Suprapubic skin (tissue), 4 donors: ENCODE measurements around the gene ATP1A4. TPM values are rescaled to one million over a fixed set of nuclear protein-coding genes. Genes with fewer than 3 reads are reported as not detected.

Source experiments
- DNase-seq, 2 donors: peaks; one replicate each; pipeline ENCODE4 v3.0.0-alpha.2; 2019; ENCODE audit warnings: low spot score in 2 of 2
- H3K27ac ChIP-seq: fragments of 200-600 bp; sonication (generic); one replicate; pipeline ENCODE4 v1.5.1; 2019
- H3K27me3 ChIP-seq: fragments of 200-600 bp; sonication (generic); one replicate; pipeline ENCODE4 v1.5.1; 2019
- H3K36me3 ChIP-seq: fragments of 200-600 bp; sonication (generic); one replicate; pipeline ENCODE4 v1.5.1; 2019
- H3K4me1 ChIP-seq: fragments of 200-600 bp; sonication (generic); one replicate; pipeline ENCODE4 v1.5.1; 2019
- H3K4me3 ChIP-seq: fragments of 200-600 bp; sonication (generic); one replicate; pipeline ENCODE4 v1.5.1; 2019; ENCODE audit warnings: mild to moderate bottlenecking
- H3K9me3 ChIP-seq: fragments of 200-600 bp; sonication (generic); one replicate; pipeline ENCODE4 v1.5.1; 2019
- EP300 ChIP-seq: sonication (generic); formaldehyde crosslinking; IDR thresholded peaks from one replicate; pipeline ENCODE4 v1.6.1; 2017; ENCODE audit warnings: antibody characterized with exemption
- POLR2A ChIP-seq, 2 donors: fragments of 450-650 bp; IDR thresholded peaks; one replicate each; pipeline ENCODE4 v1.6.1; 2017; ENCODE audit warnings: antibody characterized with exemption in 2 of 2, mild to moderate bottlenecking in 2 of 2, moderate library complexity in 2 of 2
- POLR2AphosphoS5 ChIP-seq, 3 donors: sonication (generic); formaldehyde crosslinking; IDR thresholded peaks; one replicate each; pipeline ENCODE4 v1.6.1; 2017; ENCODE audit warnings: antibody characterized with exemption in 3 of 3
- WGBS: methylation state at CpG from one replicate; pipeline ENCODE4 v1.1.5; 2018; 5-methylcytosine and 5-hydroxymethylcytosine counted together
- total RNA-seq, 4 donors: library from RNA; depleted of rRNA; stranded (reverse); fragments of >200 nt; gene quantifications; one replicate each; pipeline ENCODE4 v1.1.0, GENCODE V29; 2016
- TF ChIP-seq, protein P1 (sequence below), 2 donors: fragments of 200-600 bp in 1 of 2; fragments of 450-650 bp in 1 of 2; sonication (generic) in 1 of 2; IDR thresholded peaks; one replicate each; pipeline ENCODE4 v1.5.1; 2016 to 2019; ENCODE audit warnings: antibody characterized with exemption in 2 of 2, mild to moderate bottlenecking in 1 of 2, moderate library complexity in 1 of 2

ATP1A4 gene
- total RNA-seq, 4 donors from 2014 or later = not detected

DNA sequence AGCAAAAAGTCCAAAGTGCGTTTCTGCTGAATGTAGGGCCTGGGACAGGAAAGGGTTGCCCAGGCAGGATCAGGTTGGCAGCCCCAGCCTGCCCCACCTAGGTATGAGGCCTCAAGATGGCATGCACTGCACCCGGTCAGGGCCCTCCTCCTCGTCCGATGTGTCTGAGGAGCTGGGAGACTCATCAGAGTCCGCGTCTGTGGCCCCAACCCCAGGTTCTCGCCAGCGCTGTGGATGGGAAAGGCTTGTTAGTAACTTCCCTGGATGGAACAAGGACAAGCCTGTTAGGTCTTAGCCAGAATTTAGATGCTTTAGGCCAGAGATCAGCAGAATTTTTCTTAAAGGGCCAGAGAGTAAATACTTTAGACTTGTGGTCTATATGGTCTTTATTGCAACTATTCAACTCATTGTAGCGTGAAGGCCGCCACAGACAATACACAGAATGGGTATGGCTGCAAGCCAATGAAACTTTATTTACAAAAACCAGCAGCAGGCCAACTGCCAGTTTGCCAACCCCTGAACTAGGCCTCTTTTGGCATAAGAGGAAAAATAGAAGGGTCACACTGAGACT, 66.2 kb downstream of the ATP1A4 start:
- no peak for DNase-seq
- Histone ChIP-seq H3K36me3 (peaks cover 92% of the 10 kb centered on the region), H3K9me3 (no peaks in the 10 kb centered on the region), H3K27ac (peak overlapping the region; percentile 13), H3K4me3 (no peak overlapping the region), H3K27me3 (no peaks in the 10 kb centered on the region), H3K4me1 (peaks cover 46% of the 10 kb centered on the region)
- 42% methylated on average over 10 of the region's 10 CpGs for WGBS
- TF ChIP-seq POLR2A (IDR thresholded peaks at IDR 0.05) (no peak), POLR2AphosphoS5 (IDR thresholded peaks at IDR 0.05) (no peak), EP300 (no peak)
- TF ChIP-seq, protein P1, sequence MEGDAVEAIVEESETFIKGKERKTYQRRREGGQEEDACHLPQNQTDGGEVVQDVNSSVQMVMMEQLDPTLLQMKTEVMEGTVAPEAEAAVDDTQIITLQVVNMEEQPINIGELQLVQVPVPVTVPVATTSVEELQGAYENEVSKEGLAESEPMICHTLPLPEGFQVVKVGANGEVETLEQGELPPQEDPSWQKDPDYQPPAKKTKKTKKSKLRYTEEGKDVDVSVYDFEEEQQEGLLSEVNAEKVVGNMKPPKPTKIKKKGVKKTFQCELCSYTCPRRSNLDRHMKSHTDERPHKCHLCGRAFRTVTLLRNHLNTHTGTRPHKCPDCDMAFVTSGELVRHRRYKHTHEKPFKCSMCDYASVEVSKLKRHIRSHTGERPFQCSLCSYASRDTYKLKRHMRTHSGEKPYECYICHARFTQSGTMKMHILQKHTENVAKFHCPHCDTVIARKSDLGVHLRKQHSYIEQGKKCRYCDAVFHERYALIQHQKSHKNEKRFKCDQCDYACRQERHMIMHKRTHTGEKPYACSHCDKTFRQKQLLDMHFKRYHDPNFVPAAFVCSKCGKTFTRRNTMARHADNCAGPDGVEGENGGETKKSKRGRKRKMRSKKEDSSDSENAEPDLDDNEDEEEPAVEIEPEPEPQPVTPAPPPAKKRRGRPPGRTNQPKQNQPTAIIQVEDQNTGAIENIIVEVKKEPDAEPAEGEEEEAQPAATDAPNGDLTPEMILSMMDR (IDR thresholded peaks at IDR 0.05) = no peak

DNA sequence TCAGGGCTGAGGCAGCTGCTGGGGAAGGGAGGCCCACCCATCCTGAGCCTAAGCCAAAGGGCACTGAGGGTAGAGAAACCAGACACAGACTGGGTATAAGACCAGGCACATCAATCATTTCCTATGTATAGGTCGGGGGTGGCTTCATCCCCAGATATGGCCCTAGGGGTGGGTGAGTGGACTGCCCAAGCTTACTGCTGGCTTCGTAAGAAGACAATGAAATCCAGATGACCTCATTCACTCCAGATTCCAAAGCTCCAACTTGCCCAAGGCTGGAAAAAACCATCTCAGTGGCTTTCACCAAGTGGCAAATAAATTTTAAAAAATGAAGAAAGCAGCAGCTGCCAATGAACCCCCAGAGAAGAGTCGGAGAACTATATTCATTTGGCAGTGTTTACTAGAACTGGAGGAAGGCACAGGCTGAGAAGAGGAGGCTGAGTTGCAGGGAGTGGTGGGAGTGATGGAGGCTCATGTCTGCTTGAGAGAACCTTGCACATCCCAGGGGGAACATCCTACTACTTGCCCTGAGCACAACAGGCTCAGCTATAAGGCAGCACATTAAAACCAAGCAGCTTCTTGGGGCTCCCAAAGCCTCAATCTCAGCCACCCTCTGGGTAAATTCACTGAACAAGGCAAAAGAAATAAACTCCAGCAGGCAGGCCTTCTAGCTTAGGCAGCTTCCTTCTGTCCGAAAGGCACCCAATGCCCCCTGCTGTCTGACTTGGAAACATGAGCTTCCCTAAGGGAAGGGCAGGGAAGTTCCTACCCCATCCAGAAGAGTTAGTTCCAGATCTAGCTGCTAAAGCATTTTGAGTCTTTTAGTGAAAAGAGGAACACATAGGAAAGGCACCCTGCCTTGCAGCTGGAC, 67.9 kb downstream of the ATP1A4 start:
- peaks cover 43% of the 10 kb centered on the region for H3K4me1 ChIP-seq
- H3K9me3 ChIP-seq = no peaks in the 10 kb centered on the region
- TF ChIP-seq, protein P1 (IDR thresholded peaks at IDR 0.05) = peak in 1 of 2 donors; percentile 54
- TF ChIP-seq POLR2A (IDR thresholded peaks at IDR 0.05) (no peak), EP300 (no peak), POLR2AphosphoS5 (IDR thresholded peaks at IDR 0.05) (no peak)
- H3K4me3 ChIP-seq = no peak overlapping the region
- H3K27ac ChIP-seq = peak overlapping the region; percentile 24
- WGBS = 33% methylated on average over 4 of the region's 4 CpGs
- DNase-seq = no peak
- no peaks in the 10 kb centered on the region for H3K27me3 ChIP-seq
- H3K36me3 ChIP-seq = peaks cover 92% of the 10 kb centered on the region

DNA sequence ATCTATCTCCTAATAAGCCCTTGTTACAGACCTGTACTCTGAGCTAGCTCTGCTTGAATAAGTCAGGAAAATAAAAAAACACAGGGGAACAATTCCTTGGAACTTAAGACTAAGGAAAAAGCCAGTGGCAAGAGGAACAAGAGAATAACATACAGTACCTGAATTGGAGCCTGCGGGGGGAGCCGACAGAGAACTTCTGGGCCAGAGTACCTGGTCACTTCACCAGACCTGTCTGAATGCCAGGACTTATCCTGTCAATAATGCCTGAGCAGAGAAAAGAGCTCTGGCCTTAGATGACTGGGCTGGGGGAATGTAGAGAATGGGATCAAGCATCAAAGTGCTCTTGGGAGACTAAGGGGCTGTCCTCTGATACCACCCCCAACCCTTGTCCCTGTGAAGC, 68.9 kb downstream of the ATP1A4 start:
- Histone ChIP-seq H3K4me1 (peaks cover 35% of the 10 kb centered on the region), H3K36me3 (peaks cover 93% of the 10 kb centered on the region), H3K27ac (no peak overlapping the region), H3K9me3 (no peaks in the 10 kb centered on the region), H3K4me3 (no peak overlapping the region), H3K27me3 (no peaks in the 10 kb centered on the region)
- 88% methylated on average over 2 of the region's 2 CpGs for WGBS
- no peak for TF ChIP-seq POLR2AphosphoS5 (IDR thresholded peaks at IDR 0.05)
- TF ChIP-seq, protein P1 (IDR thresholded peaks at IDR 0.05) = no peak
- TF ChIP-seq EP300 = no peak
- TF ChIP-seq POLR2A (IDR thresholded peaks at IDR 0.05) = no peak
- no peak for DNase-seq

DNA sequence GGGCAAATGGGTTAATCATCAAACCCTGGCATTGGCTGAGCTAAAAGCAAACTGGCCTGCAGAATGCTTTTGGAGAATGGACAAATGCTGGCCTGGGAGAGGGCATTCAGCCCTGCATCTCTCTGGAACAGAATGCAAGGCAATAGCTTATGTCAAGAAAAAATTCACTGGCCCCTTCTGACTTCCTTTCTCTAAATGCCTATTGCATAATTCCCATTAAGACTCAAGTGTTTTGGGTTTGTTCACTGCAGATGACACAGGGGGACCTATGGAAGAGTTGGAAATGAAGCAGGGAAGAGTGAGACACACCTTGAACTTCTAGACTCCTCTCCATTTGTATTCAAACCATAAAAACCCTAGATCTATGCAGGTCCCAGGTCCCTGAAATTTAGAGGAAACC, 69.7 kb downstream of the ATP1A4 start:
- Histone ChIP-seq H3K27ac (no peak overlapping the region), H3K9me3 (no peaks in the 10 kb centered on the region), H3K36me3 (peaks cover 93% of the 10 kb centered on the region)

DNA sequence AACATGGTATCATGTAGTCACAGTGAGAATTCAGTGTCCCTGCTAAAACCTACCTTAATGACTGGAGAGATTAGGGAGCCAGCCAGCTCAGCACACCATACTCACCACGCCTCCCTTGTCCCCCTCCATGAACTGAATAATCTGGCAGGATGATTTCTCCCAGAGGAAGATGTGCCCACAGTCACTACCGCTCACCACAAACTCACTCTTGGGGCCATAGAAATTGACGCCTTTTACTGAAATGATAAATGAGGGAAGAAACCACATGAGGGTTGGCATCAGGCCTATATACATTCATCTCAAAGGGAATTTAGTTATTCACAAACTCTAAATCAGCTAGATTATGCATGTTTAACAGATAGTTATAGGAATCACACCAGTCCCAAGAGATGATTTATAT, 71.1 kb downstream of the ATP1A4 start:
- Histone ChIP-seq H3K36me3 (peaks cover 93% of the 10 kb centered on the region), H3K9me3 (no peaks in the 10 kb centered on the region), H3K27me3 (no peaks in the 10 kb centered on the region), H3K27ac (no peak overlapping the region), H3K4me3 (no peak overlapping the region), H3K4me1 (peaks cover 24% of the 10 kb centered on the region)
- TF ChIP-seq POLR2A (IDR thresholded peaks at IDR 0.05) = no peak
- no peak for TF ChIP-seq EP300
- no peak for TF ChIP-seq POLR2AphosphoS5 (IDR thresholded peaks at IDR 0.05)
- TF ChIP-seq, protein P1 (IDR thresholded peaks at IDR 0.05) = no peak
- no peak for DNase-seq
- WGBS = 86% methylated on average over 3 of the region's 3 CpGs

More for the DNA sequence above, 69.7 kb downstream of the ATP1A4 start:
- TF ChIP-seq, protein P1 (IDR thresholded peaks at IDR 0.05) = no peak
- TF ChIP-seq POLR2A (IDR thresholded peaks at IDR 0.05) (no peak), EP300 (no peak), POLR2AphosphoS5 (IDR thresholded peaks at IDR 0.05) (no peak)
- no peak for DNase-seq
- Histone ChIP-seq H3K4me1 (peaks cover 35% of the 10 kb centered on the region), H3K4me3 (no peak overlapping the region), H3K27me3 (no peaks in the 10 kb centered on the region)
